IMR-90 (cell line): ENCODE results near the gene MRPS9. TPM values are rescaled to one million over a fixed set of nuclear protein-coding genes. Genes with fewer than 3 reads are reported as not detected.

Source experiments
- ATAC-seq: fragments of 200-7000 bp; cut with Tn5 transposase; 2 replicates; pipeline ENCODE4 v1.9.1; 2020; ENCODE audit warnings: low read depth, mild to moderate bottlenecking, moderate library complexity
- BruUV-seq: library from RNA; stranded (reverse); fragments of 400-500 nt; replicated peaks from 2 replicates; lab custom pipeline; 2021; lab: Mats Ljungman, UMichigan
- CTCF ChIA-PET: fragments of 300-600 bp; formaldehyde crosslinking; extraction: SDS; loops from one replicate; lab custom pipeline; 2021; ENCODE audit warnings: antibody characterized with exemption; lab: Yijun Ruan, JAX
- POLR2A ChIA-PET: fragments of 300-600 bp; sonication (Branson Sonifier 250); formaldehyde crosslinking; loops from one replicate; lab custom pipeline; 2022; ENCODE audit warnings: antibody characterized with exemption; ENCODE audit not compliant: unreplicated experiment; lab: Charles Lee
- DNase-seq: peaks from one replicate; pipeline ENCODE4 v3.0.0; 2013
- H2AFZ ChIP-seq: replicated peaks from 2 replicates; pipeline ENCODE3; 2013; ENCODE audit warnings: low read length, mild to moderate bottlenecking; ENCODE audit not compliant: poor library complexity
- H2AK5ac ChIP-seq: 2 replicates; pipeline ENCODE4 v1.6.1; 2013; ENCODE audit warnings: low read depth, low read length, inconsistent platforms
- H2AK9ac ChIP-seq: replicated peaks from 2 replicates; pipeline ENCODE3; 2013; ENCODE audit warnings: mild to moderate bottlenecking, low read depth, low read length, moderate library complexity; ENCODE audit not compliant: poor library complexity
- H2BK120ac ChIP-seq: 2 replicates; pipeline ENCODE4 v1.6.1; 2013; ENCODE audit warnings: low read depth, low read length, inconsistent platforms
- H2BK15ac ChIP-seq: 3 replicates; pipeline ENCODE4 v1.6.1; 2013; ENCODE audit warnings: low read depth, low read length, inconsistent platforms
- H2BK20ac ChIP-seq: 2 replicates; pipeline ENCODE4 v1.6.1; 2013; ENCODE audit warnings: low read depth, mild to moderate bottlenecking, inconsistent platforms, low read length, moderate library complexity
- H2BK5ac ChIP-seq: 2 replicates; pipeline ENCODE4 v1.6.1; 2013; ENCODE audit warnings: mild to moderate bottlenecking, low read depth, low read length, inconsistent platforms; ENCODE audit not compliant: poor library complexity, severe bottlenecking
- H3K14ac ChIP-seq: replicated peaks from 2 replicates; pipeline ENCODE4 v1.6.1; 2013; ENCODE audit warnings: low read depth, low read length, inconsistent platforms
- H3K18ac ChIP-seq: 2 replicates; pipeline ENCODE4 v1.6.1; 2013; ENCODE audit warnings: low read depth, low read length, control low read depth
- H3K23ac ChIP-seq: 2 replicates; pipeline ENCODE4 v1.6.1; 2013; ENCODE audit warnings: low read depth, low read length, inconsistent platforms
- H3K27ac ChIP-seq: 2 replicates; pipeline ENCODE4 v1.5.1; 2013; ENCODE audit warnings: mild to moderate bottlenecking, control low read depth, low read length; ENCODE audit not compliant: insufficient read depth
- H3K27me3 ChIP-seq: 2 replicates; pipeline ENCODE4 v1.6.1; 2013; ENCODE audit warnings: low read length; ENCODE audit not compliant: control insufficient read depth, insufficient read depth
- H3K36me3 ChIP-seq: 2 replicates; pipeline ENCODE4 v1.6.1; 2013; ENCODE audit warnings: low read length, mixed read lengths; ENCODE audit not compliant: control insufficient read depth, insufficient read depth
- H3K4ac ChIP-seq: 2 replicates; pipeline ENCODE4 v1.6.1; 2013; ENCODE audit warnings: low read depth, low read length, inconsistent platforms
- H3K4me1 ChIP-seq: 2 replicates; pipeline ENCODE4 v1.6.1; 2013; ENCODE audit warnings: low read length, mixed read lengths; ENCODE audit not compliant: control insufficient read depth, insufficient read depth
- H3K4me2 ChIP-seq: 2 replicates; pipeline ENCODE4 v1.6.1; 2013; ENCODE audit warnings: low read depth, mild to moderate bottlenecking, control low read depth, low read length, moderate library complexity
- H3K4me3 ChIP-seq: 2 replicates; pipeline ENCODE4 v1.5.1; 2013; ENCODE audit warnings: low read depth, mild to moderate bottlenecking, control low read depth, low read length, moderate library complexity; ENCODE audit not compliant: insufficient read depth
- H3K56ac ChIP-seq: 2 replicates; pipeline ENCODE4 v1.6.1; 2013; ENCODE audit warnings: low read length, inconsistent platforms; ENCODE audit not compliant: insufficient read depth; ENCODE audit errors: extremely low read depth
- H3K79me1 ChIP-seq, 2 experiments: 2 replicates each; pipeline ENCODE4 v1.6.1; 2013; ENCODE audit warnings: low read length in 2 of 2, inconsistent platforms in 1 of 2, low read depth in 1 of 2
- H3K9ac ChIP-seq: 2 replicates; pipeline ENCODE4 v1.6.1; 2013; ENCODE audit warnings: low read depth, low read length, control low read depth
- H3K9me1 ChIP-seq: 2 replicates; pipeline ENCODE4 v1.6.1; 2013; ENCODE audit warnings: low read length, inconsistent platforms; ENCODE audit not compliant: insufficient read depth
- H3K9me3 ChIP-seq: 2 replicates; pipeline ENCODE4 v1.6.1; 2013; ENCODE audit warnings: low read length; ENCODE audit not compliant: control insufficient read depth, insufficient read depth
- H4K20me1 ChIP-seq: 2 replicates; pipeline ENCODE4 v1.6.1; 2013; ENCODE audit warnings: low read length, inconsistent platforms; ENCODE audit not compliant: insufficient read depth
- H4K5ac ChIP-seq: 2 replicates; pipeline ENCODE4 v1.6.1; 2013; ENCODE audit warnings: mild to moderate bottlenecking, low read depth, low read length, control low read depth
- H4K8ac ChIP-seq, 2 experiments: 2 replicates each; pipeline ENCODE4 v1.6.1; 2013; ENCODE audit warnings: low read depth in 2 of 2, low read length in 2 of 2, control low read depth in 1 of 2, inconsistent platforms in 1 of 2
- H4K91ac ChIP-seq: 2 replicates; pipeline ENCODE4 v1.6.1; 2013; ENCODE audit warnings: low read depth, low read length, inconsistent platforms; ENCODE audit not compliant: insufficient read depth
- BHLHE40 ChIP-seq: fragments of 150-350 bp; IDR thresholded peaks from 2 replicates; pipeline ENCODE4 v1.6.1; 2016; ENCODE audit warnings: mild to moderate bottlenecking, low read depth, low read length
- CEBPB ChIP-seq: IDR thresholded peaks from 2 replicates; pipeline ENCODE4 v1.6.1; 2012; ENCODE audit warnings: low read depth, low read length, improper control_type of control experiment
- CHD1 ChIP-seq: IDR thresholded peaks from 2 replicates; pipeline ENCODE4 v1.6.1; 2012; ENCODE audit warnings: low read depth, low read length, improper control_type of control experiment
- CTCF ChIP-seq: conservative IDR thresholded peaks from 2 replicates; pipeline ENCODE4 v1.5.1; 2012; ENCODE audit warnings: mild to moderate bottlenecking, low read depth, low read length, improper control_type of control experiment
- FOS ChIP-seq: fragments of 150-350 bp; IDR thresholded peaks from 2 replicates; pipeline ENCODE4 v1.6.1; 2016; ENCODE audit warnings: low read depth, low read length
- MAFK ChIP-seq: IDR thresholded peaks from 2 replicates; pipeline ENCODE4 v1.6.1; 2012; ENCODE audit warnings: low read depth, low read length, improper control_type of control experiment
- MAZ ChIP-seq: IDR thresholded peaks from 2 replicates; pipeline ENCODE4 v1.6.1; 2012; ENCODE audit warnings: low read depth, mild to moderate bottlenecking, low read length, improper control_type of control experiment, moderate library complexity, borderline replicate concordance
- MXI1 ChIP-seq: IDR thresholded peaks from 2 replicates; pipeline ENCODE4 v1.6.1; 2012; ENCODE audit warnings: low read depth, mild to moderate bottlenecking, low read length, moderate library complexity, borderline replicate concordance
- NFE2L2 ChIP-seq: fragments of 150-350 bp; IDR thresholded peaks from 2 replicates; pipeline ENCODE4 v1.6.1; 2016; ENCODE audit warnings: low read depth, mild to moderate bottlenecking, low read length
- POLR2A ChIP-seq: IDR thresholded peaks from 2 replicates; pipeline ENCODE4 v1.6.1; 2012; ENCODE audit warnings: mild to moderate bottlenecking, low read depth, low read length
- RAD21 ChIP-seq: IDR thresholded peaks from 2 replicates; pipeline ENCODE4 v1.6.1; 2012; ENCODE audit warnings: low read length, improper control_type of control experiment
- RCOR1 ChIP-seq: IDR thresholded peaks from 2 replicates; pipeline ENCODE4 v1.6.1; 2012; ENCODE audit warnings: mild to moderate bottlenecking, low read length, improper control_type of control experiment; ENCODE audit not compliant: insufficient replicate concordance
- RFX5 ChIP-seq: IDR thresholded peaks from 2 replicates; pipeline ENCODE4 v1.8.0; 2012; ENCODE audit warnings: low read depth, mild to moderate bottlenecking, low read length, moderate library complexity
- SMC3 ChIP-seq: fragments of 150-350 bp; IDR thresholded peaks from 2 replicates; pipeline ENCODE4 v1.6.1; 2016; ENCODE audit warnings: low read depth, mild to moderate bottlenecking, antibody characterized with exemption, low read length, moderate library complexity
- dilution Hi-C: fragments of 300-500 bp; cut with HindIII; formaldehyde crosslinking; loops from one replicate; pipeline ENCODE4 v1.14.3; 2018; ENCODE audit warnings: low sequenced_read_pairs; ENCODE audit not compliant: unreplicated experiment
- in situ Hi-C: fragments of 300-500 bp; cut with MboI; formaldehyde crosslinking; loops from 3 replicates; pipeline ENCODE4 v1.14.3; 2019; ENCODE audit warnings: low sequenced_read_pairs, inconsistent platforms, mixed read lengths
- intact Hi-C: fragments of 100-400 bp; cut with micrococcal nuclease; formaldehyde crosslinking; loops from 2 replicates; pipeline ENCODE4 v1.10.0; 2022
- polyA plus RNA-seq, 3 experiments: library from polyadenylated mRNA; depleted of rRNA; stranded (reverse); fragments of >200 nt; gene quantifications; 2 replicates each; pipeline ENCODE4 v1.2.3, GENCODE V29; 2012; ENCODE audit warnings: low replicate concordance in 1 of 3
- total RNA-seq: library from RNA; depleted of rRNA; stranded (reverse); fragments of >200 nt; gene quantifications from 2 replicates; pipeline ENCODE4 v1.2.3, GENCODE V29; 2012
- TF ChIP-seq, protein P1 (sequence below): fragments of 150-350 bp; IDR thresholded peaks from 2 replicates; pipeline ENCODE4 v1.6.1; 2017; ENCODE audit warnings: mild to moderate bottlenecking, antibody characterized with exemption, low read length, low read depth
- TF ChIP-seq, protein P2 (sequence below): fragments of 150-350 bp; IDR thresholded peaks from 2 replicates; pipeline ENCODE4 v1.6.1; 2016; ENCODE audit warnings: low read depth, mild to moderate bottlenecking, low read length, moderate library complexity, borderline replicate concordance

The MRPS9 gene
- total and polyA plus RNA-seq, 2 of the 4 experiments (the other 2 are of a cell fraction), result 20.6 to 27.7 TPM

GRCh38 chr2:105039559-105039958 is 1.7 kb downstream of the MRPS9 start:
- CTCF ChIA-PET, result no interaction called here
- Histone ChIP-seq H3K23ac (no peak overlapping the region), H3K79me1 (peaks cover 16 to 19% of the 10 kb centered on the region in 2 experiments), H2BK15ac (no peak overlapping the region), H2AFZ (no peak overlapping the region), H3K36me3 (no peaks in the 10 kb centered on the region), H2AK5ac (no peak overlapping the region), H2BK20ac (no peak overlapping the region), H3K9ac (no peak overlapping the region), H4K5ac (no peak overlapping the region), H3K4me3 (no peak overlapping the region), H2BK5ac (no peak overlapping the region), H4K8ac (no peak overlapping the region), H3K9me1 (no peaks in the 10 kb centered on the region), H3K9me3 (no peaks in the 10 kb centered on the region), H3K4ac (no peak overlapping the region), H3K56ac (no peak overlapping the region), H3K4me2 (no peak overlapping the region), H4K20me1 (no peaks in the 10 kb centered on the region), H3K4me1 (no peaks in the 10 kb centered on the region), H4K91ac (no peak overlapping the region), H2BK120ac (no peak overlapping the region), H2AK9ac (no peak overlapping the region), H3K27ac (no peak overlapping the region), H3K27me3 (no peaks in the 10 kb centered on the region), H3K14ac (no peak overlapping the region), H3K18ac (no peak overlapping the region)
- POLR2A ChIA-PET, result no interaction called here
- ATAC-seq, result no peak
- dilution Hi-C loops, result no loop called here
- TF ChIP-seq MXI1, result no peak
- TF ChIP-seq BHLHE40, result no peak
- no peak for TF ChIP-seq CEBPB
- TF ChIP-seq RAD21, result no peak
- no peak for TF ChIP-seq MAFK
- TF ChIP-seq RFX5, result no peak
- TF ChIP-seq FOS, result no peak
- TF ChIP-seq NFE2L2, result no peak
- TF ChIP-seq, protein P1, sequence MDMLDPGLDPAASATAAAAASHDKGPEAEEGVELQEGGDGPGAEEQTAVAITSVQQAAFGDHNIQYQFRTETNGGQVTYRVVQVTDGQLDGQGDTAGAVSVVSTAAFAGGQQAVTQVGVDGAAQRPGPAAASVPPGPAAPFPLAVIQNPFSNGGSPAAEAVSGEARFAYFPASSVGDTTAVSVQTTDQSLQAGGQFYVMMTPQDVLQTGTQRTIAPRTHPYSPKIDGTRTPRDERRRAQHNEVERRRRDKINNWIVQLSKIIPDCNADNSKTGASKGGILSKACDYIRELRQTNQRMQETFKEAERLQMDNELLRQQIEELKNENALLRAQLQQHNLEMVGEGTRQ, result no peak
- TF ChIP-seq, protein P2, sequence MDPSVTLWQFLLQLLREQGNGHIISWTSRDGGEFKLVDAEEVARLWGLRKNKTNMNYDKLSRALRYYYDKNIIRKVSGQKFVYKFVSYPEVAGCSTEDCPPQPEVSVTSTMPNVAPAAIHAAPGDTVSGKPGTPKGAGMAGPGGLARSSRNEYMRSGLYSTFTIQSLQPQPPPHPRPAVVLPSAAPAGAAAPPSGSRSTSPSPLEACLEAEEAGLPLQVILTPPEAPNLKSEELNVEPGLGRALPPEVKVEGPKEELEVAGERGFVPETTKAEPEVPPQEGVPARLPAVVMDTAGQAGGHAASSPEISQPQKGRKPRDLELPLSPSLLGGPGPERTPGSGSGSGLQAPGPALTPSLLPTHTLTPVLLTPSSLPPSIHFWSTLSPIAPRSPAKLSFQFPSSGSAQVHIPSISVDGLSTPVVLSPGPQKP, result no peak
- TF ChIP-seq POLR2A, result no peak
- TF ChIP-seq CTCF, result no peak
- no peak for TF ChIP-seq SMC3
- no peak for TF ChIP-seq RCOR1
- no peak for TF ChIP-seq CHD1
- TF ChIP-seq MAZ, result no peak
- no peak for DNase-seq
- intact Hi-C loops, result loop anchor here (5.0 kb wide), 1 partner anchor 63 kb away; no protein-coding TSS in a partner anchor
- no TSS peak for BruUV-seq
- in situ Hi-C loops, result no loop called here
